ENCODE data around the gene TOPBP1.

TOPBP1 gene

DNA sequence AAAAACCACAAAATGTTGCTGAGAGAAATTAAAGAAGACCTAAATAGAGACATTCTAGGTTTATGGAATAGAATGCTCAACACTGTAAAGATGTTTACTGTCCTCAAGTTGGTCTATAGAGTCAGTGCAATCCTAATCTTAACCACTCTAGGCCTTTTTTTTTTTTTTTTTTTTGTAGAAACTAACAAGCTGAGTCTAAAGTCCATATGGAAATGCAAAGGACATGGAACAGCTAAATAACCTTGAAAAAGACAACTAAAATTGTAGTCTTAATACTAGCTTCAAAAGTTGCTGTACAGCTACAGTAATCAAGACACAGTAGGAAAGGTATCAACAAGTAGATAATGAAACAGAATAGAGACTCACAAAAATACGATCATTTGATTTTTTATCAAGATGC lies 55.4 kb downstream of the TOPBP1 start:
- DNase-seq, result no peak

DNA sequence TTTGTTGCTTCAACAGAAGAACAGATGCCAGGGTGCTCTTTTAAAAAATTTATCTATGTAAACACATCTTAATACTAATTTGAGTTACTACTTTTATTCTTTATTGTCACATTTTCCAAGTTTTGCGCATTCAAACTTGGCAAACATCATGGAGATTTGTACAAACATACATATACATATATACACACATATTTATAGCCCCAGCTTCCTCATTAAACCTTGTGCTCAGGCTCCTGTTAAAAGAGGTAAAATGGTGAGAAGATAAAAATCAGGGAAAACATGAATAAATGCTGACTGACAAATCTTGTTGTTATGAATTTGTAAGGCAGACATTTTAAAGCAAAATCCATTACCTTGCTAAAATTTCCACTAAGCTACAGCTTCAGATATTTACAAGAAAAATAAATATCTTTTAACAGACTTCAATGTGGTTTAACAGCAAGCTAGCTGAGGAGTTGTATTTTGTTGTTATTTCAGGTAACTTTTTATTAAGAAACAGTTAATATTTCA lies 61.1 kb downstream of the TOPBP1 start:
- no peak for DNase-seq

DNA sequence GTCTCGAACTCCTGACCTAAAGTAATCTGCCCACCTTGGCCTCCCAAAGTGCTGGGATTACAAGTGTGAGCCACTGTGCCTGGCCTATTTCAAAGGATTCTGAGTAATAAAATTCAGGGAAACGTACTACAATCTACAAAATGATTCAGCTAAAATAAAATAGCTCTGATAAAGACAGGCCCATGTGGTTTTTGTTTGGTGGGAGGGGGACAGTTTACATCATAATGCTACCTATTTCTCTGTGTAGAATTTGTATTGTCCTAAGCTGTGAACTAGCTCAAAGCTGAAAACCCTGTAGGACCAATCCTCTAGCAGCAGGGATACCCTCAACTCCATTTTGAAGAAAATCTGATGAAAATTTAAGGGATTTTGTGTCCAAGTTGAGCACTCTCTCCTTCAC lies 62.5 kb downstream of the TOPBP1 start:
- DNase-seq, result no peak

DNA sequence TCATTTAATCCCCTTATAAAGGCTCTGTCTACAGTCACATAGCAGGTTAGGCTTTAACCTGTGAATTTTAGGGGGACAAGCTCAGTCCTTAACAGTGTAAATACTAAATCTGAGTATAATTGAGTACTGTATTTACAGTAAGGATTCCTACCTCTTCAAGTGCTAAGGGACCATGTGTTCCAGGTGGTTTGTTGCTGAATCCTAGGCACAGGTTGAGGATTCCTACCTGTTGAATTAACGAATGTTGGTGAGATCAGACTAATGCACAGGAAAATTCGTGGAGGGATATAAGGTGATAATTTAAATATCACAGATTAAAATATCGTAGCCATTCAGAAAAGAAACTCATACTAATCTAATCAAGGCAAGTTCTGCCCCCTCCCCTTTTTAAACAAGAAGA lies 63.3 kb downstream of the TOPBP1 start:
- no peak for DNase-seq

DNA sequence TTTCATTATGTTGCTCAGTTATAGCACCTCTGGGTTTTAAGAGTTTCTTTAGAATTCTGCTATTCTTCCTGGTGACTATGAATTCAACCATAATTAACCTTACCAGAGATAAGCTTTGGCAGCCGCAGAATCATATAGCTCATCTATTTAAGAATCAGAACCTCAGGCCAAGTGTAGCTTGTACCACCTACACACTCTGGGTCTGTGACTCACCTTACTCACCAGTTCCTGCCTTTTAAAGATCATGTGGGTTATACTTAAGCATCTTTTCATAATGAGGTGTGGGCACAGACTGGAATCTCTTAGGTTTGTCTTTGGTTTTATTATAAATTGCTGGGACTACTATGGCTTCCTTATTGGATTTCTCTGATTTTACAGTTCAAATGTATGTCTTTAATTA lies 66.4 kb downstream of the TOPBP1 start:
- no peak for DNase-seq

DNA sequence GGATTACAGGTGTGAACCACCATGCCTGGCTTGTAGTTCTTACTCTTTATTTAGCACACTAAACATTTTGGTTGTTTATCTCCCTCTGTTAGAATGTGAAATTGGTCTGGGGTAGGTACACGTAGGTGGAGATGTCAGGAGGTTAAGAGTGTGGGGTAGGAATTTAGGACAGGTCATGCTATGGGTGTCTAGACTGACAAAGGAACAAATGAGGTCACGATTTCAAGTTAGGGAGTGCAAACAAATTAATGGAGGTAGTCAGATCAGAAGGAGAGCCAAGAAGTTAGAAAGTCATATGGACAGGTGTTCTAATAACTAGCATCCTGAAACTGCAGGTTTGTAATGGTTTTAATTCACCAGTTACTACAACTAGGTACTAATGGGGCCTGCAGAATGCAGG lies 68.5 kb downstream of the TOPBP1 start:
- no peak for DNase-seq

DNA sequence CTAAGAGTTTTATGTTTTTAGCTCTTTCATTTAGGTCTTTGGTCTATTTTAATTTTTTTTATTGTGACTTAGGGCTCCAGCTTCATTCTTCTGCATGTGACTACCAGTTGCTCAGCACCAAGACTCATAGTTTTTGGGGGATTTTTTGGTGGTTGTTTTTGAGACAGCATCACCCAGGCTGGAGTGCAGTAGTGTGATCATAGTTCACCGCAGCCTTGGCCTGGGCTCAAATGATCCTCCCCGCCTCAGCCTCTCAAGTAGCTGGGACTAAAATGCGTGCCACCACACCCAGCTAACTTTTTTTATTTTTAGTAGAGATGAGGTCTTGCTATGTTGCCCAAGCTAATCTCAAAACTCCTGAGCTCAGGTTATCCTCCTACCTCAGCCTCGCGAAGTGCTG lies 68.9 kb downstream of the TOPBP1 start:
- no peak for DNase-seq

DNA sequence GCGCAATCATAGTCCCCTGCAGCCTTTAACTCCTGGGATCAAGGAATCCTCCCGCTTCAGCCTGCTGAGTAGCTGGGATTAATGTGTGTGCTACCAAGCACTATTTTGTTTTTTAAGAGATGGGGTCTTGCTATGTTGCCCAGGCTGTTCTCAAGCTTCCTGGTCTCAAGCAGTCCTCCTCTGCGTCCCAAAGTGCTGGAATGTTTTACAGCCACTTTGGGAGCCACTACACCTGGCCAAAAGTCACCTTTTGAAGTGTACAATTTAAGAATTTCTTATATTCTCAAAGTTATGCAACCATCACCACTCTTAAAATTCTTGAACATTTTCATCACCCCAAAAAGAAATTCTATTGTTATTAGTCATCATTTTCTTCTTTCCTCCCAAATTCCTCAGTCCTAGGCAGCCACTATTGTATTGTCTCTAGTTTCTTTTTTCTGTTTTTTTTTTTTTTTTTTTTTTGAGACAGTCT lies 70.4 kb downstream of the TOPBP1 start:
- DNase-seq, result no peak

DNA sequence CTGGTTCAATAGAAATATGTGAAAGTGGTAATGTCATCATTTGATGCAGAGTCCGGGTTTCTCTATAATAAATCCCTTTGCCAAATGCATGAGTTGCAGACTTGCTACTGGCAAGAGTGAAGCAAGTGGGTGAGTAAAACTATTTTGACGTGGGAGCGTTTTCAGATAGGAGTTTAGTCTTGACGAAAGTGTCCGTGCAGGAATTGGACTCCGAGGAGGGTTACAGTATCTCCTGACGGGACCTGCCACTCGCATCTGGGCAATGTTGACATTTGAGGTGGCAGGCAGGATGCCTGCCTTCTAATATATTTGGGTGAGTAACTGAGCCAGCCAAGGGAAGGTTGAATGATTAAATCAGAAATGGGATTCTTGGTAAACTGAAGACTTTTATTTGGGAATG lies 72.2 kb downstream of the TOPBP1 start:
- DNase-seq, result no peak

DNA sequence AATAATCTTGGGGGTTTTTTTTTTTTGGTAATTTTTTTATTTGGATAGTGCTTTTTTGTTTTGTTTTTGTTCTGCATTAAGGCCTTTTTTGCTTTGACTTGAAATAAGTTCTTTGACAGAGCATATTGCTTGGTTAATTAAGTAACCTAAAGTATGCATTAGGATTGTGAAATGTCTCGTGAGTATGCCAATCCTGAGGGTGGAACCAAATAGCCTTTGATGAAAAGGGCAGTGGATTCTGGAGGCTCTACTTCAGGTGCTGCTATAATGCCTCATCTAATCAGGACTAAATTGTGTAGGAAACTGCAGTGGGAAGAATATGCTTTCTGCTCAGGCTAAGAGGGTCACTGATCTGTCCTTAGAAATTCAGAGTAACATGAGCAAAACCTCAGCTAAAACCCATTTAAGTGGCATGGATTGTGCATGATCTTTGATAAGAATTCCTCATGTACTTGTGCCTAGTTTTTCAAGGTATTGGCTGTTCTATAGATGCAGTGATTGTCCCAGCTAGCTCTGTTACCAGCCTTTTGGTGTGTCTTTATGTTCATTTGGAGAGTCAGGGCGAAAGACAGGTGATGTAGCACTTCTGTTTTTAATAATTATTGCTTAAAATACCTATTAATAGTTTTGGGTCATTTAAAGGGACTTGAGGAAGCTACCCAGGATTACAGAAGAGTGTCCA lies 72.8 kb downstream of the TOPBP1 start:
- no peak for DNase-seq

DNA sequence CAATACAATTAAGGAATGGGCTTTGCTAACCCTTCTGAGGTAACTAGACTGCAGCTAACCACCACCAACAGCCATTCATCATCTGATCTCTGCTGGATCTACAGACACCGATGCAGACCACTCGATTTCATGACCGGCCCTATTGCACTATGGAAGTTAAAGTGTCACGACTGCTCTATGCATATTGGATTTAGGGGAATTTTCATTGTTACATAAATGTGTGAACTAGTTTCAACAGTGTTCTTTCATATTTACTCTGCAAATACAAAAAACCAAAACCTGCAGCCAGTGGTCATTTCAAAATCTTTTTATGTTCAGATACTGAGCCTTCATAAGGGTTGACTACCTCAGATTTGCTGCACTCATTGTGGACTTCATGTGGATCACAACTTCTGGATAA lies 73.7 kb downstream of the TOPBP1 start:
- no peak for DNase-seq

DNA sequence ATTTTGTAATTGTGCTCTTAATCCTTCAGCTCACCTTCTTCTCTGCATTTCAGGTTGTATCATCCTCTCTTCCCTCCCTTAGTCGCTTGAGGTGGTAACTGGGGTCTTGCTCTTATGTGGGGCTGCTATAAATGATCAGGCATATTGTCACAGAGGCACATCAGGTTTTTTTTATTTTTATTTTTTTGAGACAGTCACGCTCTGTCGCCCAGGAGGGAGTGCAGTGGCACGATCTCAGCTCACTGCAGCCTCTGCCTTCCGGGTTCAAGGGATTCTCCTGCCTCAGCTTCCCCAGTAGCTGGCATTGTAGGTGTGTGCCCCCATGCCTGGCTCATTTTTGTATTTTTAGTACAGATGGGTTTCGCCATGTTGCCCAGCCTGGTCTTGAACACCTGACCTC lies 78.3 kb downstream of the TOPBP1 start:
- no peak for DNase-seq

DNA sequence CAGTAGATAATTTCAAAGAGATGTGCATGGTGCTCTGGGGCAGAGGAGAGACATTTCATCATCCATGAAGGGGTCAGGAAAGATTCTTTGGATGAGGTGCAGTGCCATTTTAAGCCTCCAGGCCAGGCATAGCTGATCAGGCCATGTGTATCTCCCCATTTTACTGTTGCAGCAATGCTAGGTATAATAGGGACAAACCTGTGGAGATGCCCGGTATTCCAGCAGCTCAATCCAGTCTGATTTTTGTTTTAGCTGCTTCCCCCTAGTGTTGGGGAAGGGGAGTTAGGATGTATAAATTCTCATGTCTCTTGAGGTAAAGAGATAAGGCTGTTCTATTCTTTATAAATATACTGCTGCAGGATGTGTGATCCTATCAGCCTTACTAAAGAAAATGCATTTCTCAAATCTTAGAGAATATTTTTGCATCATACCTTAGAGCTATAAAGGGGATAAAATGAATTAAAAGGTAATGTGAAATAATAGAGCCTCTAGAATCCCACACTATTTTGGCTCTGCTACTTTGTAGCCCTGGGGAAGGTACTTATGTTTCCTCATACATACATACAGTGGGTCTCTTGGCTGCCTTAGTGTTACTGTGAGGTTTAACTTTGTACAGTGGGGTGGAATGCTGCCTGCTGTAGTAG lies 83.1 kb downstream of the TOPBP1 start:
- DNase-seq, result no peak

DNA sequence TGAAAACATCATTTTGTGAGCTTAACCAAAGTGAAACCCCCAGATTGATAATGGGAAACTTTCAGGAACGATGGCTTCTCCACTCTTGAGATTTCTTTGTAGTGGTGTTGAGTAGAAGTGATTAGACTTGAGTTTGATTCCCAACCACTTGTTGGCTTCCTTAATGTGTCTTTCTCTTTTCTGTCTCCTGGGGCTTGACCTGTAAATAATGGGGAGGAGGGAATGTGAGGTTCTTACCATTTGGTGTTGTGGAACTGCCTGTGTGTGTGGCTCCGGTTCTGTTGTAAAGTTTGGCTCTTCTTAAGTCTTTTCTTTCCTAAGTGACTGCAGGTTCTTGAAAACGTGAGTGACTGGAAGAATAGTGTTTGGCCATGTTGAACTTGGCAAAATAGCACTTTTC lies 85.6 kb downstream of the TOPBP1 start:
- DNase-seq, result no peak

DNA sequence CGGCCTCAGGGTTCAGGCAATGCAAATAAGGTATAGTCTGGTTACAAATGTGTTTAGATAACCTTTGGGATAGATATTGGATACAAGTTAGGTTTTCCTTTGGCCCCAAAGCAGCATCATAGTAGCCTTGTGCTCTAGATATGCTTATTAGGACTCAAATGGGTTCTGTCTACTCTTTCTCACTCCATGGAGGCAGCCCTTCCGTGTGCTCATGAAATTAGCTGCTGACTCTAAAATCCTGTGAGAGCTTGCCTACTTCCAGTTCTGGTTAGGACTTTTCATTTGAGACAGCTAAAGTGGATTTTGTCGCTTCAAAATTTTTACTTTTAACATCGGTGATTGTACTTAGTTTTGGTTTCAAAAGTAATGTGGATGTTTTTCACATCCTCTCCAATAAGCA lies 86.7 kb downstream of the TOPBP1 start:
- no peak for DNase-seq

DNA sequence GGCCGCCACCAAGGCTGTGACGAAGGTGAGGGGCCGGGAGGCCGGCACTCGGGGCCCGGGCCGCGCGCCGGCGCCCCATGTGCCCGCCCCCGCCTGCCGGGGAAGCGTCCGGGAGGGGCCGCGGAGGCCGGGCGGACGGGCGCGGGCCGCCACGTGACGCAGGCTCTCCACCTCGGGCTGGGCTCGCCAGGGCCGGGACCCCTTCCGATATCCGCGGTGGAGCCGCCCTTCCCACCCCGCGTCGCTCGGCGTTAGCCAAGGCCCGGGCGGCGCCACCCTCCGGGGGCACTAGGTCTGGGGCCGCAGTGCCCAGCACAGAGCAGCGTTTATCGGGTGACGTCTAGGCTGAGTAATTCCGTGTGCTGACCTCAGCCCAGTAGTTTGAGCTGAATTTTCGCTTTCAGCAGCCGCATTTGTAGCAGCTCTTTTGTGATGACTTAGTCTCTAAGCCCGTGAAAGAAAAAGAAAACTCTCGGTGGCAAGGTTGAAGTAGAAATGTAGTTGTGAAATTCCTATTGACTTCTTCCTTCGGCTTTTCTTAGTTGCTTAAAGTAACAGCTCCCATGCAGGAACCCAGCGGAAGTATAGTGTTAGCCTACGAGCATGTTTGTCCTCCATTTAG lies 87.4 kb downstream of the TOPBP1 start:
- no peak for DNase-seq

DNA sequence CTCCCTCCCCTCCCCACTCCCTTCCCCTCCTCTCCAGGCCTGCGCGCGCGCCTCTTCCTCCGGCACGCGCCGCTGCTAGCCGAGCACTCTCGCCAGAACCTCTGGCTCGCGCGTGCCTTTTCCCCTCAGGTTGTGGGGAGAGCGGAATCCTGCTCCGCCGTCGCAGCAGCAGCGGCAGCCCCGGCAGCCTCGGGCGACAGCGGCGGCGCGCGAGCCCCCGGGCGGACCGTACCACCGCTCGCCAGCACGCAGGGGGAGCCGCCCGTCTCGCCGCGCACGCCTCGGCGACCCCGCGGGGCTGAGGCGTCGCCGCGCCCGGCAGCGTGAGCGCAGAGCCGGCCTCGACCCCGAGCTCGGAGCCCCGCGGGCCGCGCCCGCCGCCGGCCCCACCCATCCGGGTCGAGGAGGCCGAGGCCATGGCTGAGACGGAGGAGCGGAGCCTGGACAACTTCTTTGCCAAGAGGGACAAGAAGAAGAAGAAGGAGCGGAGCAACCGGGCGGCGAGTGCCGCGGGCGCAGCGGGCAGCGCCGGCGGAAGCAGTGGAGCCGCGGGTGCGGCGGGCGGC lies 88.0 kb downstream of the TOPBP1 start, which contains the start of gene CDV3:
CDV3 (plus strand) TSS at position 58 of the 566 bp plus-strand sequence; CDS start at position 417, 359 bp downstream.
- DNase-seq, result no peak

DNA sequence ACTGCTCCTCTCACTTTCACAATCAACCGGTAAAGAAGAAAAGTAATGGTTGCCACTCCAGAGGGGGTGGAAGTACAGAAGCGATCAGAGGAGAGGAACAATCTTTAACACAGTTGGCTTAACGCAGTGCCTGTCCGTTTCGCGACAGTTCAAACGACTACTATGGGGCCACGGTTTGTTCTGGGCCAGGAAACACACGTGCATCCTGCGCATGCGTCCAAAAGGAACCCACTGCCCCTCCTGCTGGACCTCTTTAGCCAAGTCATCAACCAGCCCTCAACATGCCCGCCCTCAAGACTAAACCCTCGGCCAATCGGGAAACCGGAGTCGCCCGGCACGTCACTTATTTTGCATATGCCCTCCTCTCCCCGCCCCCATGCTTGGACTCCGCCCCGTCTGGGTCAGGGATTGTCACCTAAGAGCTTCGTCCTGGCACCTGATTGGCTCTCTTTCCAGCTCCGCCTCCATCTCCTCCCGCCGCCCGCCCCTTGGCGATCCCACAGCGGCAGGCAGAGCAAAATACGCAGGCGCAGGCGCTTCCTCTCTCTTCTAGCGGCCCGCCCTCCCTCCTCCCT lies 88.6 kb downstream of the TOPBP1 start:
- DNase-seq, result no peak

DNA sequence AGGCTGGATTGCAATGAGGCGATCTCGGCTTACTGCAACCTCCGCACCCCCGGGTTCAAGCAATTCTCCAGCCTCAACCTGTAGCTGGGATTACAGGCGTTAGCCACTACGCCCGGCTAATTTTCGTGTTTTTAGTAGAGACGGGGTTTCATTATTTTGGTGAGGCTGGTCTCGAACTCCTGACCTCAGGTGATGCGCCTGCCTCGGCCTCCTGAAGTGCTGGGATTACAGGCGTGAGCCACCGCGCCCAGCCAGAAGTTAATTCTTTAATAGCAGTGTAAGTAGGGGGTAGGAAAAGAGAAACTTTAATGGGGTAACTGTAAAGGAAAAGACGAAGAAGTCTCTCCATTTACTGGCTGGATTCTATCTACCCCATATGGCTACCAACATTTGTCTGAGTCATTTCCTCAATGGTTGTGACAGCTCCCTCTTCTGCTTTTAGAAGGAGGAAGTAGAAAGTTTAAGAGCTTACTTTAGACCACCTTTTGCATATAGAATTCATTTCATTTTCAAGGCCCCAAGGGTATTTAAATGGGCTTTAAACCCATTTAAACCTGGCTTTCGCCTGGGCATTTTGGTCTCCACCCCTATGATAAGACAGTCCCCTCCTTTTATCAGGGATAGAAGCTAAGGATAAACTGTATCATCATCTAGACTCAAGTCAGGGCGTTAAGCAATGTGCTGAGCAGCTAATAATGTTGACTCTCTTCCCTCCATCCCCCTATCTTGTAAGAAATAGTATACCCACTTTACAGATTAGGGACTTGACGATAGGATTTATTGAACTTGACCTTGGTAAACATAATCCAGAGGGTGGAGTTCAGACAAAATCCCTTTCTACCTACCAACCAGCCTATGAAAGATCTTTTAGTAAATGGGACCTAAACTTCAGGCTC lies 89.3 kb downstream of the TOPBP1 start:
- no peak for DNase-seq

DNA sequence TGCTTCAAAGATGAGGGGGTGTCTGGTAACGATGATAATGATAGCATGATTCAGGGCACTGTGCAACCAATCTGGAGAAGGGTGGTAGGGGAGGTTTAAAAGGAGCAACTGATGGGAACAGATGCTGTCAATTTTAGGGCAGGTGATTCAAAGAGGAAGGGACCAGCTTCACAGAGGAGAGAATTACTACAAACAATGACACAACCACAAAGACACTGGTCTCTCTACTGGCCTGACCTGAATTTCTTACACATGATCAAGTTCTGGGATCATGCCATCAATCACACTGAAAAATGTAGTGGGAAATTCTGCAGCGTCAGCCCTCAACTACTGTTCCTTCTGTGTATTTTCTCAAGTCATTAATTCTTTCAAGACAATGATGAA lies 90.8 kb downstream of the TOPBP1 start:
- no peak for DNase-seq

DNA sequence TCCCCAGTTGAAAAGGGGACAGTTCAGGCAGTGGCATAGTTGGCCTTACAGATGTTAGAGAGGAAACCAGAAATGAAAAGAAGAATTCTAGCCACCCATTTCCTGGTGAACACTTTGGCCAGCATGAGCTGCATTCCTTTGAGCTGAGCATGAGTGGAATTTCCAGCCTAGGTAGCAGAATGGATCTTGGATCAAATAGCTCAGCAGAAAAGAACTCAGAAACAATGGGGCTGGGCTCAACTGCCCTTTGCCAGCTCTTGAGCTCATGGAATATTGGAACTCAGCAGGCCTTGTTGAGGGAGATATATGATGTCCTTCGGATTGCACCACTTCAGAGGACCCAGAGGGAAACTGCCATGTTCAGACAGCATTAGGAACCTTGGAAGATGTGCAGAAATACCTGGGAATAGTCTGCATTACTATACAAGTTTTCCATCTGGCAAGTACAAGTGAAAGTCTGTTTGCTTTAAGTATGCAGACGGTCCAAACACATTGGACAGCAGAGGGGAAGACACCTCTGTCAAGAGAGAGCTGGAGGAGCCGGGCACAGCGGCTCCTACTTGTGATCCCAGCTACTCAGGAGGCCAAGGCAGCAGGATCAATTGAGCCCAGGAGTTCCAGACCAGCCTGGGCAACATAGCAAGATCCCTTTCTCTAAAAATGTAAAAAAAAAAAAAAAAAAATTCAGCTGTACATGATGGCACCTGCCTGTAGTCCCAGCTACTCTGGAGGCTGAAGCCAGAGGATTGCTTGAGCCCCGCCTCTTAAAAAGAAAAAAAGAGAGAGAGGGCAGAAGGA lies 91.4 kb downstream of the TOPBP1 start:
- no peak for DNase-seq
